Hematopoietic multipotent progenitor cell (in vitro differentiated cells): ENCODE data around the gene LGI1. TPM values are rescaled to one million over a fixed set of nuclear protein-coding genes. Genes with fewer than 3 reads are reported as not detected.
A peak's percentile ranks its signal among the peaks of the same experiment; 100 is the strongest.
"Not testable (repeated sequence)": the region's sequence is repeated elsewhere in the genome, so short reads cannot be mapped to it uniquely, and the experiment has no call there.

Experiments
- DNase-seq, 3 donors: peaks; one replicate each; pipeline ENCODE4 v3.0.0-alpha.2; 2011 to 2015; ENCODE audit warnings: low read depth in 2 of 3, low spot score in 2 of 3
- total RNA-seq: library from RNA; depleted of rRNA; stranded (reverse); fragments of >200 nt; gene quantifications from one replicate; pipeline ENCODE4 v1.2.3, GENCODE V29; 2012

LGI1 gene
- total RNA-seq, 1 donor, result not detected

- no peak for DNase-seq
Measured at GRCh38 chr10:93804200-93804599, 46.5 kb downstream of the LGI1 start.

DNA sequence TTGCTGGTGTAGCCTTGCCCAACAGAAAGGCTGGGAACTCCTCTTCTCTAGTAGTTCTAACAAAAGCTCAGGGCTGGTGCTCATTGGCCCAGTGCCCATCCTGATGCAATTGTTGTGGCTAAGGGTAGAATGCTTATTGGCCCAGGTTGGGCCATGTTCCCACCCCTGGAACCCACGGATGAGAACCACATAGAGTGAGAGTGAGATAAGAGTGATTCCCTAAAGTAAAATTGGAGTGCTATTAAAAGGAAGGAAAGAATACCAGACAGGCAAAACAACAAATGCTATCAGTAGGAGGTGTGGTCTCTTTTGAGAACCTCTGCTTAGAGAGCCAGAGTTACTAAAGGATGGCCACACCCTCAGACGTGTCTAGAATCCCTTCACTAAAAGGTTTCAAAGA lies 49.2 kb downstream of the LGI1 start:
- DNase-seq, result no peak

DNA sequence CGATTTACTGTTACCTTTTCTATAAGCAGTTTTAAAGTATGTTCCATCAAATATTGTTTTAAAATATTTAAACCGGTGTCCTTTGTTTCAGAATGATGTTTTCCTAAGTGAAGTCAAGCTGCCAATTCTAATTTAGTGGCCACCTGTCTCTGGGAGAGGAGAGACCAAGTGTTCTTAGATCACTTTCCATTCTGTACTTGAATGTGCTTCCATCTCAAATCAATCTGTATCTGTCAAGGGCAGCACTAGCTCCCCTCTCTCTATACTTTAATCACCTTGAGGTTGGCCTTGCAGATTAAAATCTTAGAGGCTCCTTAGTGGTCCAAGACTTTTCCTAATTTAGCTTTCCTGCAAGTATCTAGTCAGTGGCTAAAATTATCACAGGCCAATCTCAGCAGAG lies 49.6 kb downstream of the LGI1 start:
- no peak for DNase-seq

- DNase-seq, result no peak
Measured at GRCh38 chr10:93812659-93813338, 55.1 kb downstream of the LGI1 start.

DNA sequence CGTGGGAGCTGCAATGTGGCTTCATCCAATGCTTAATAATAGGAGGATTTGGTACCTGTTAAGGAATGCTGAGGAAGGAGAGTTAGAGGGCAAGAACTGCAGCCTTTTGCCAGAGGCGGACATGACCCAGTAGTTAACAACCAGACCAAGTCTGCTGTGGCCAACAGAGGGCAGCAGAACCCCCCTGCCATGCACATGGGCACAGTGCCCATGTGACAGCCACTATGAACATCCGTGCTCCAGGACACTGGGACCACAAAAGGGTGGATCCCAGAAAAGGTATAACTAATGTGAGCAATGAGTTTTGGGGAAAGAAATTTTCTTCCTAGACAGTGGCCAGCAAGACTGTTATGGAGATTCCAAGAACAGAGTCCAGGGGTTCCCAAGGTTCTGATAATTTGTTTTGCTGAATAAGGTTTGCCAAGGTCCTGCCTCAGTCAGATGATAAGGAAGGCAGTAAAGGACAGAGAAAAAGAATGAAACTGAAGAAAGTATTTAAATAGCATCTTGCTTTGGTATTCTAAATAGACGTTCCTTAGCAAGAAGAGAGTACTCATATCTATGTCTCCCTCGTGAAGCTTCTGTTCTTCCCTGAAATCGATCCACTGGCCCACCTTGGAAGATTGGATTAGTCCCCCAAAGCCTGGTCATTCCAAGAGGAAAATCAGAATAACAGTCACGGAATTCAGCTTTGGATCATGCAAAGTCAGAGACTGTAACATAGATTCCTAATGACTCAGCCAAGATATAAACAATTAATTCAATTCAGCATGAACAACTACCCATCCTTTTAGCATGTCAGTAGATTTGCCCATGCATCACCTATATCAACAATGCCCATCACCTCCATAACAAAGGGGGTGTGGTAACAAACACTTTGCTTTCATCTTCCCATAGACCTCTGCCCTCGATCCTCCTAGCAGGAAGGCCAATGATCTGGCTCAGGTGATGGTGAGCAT lies 56.0 kb downstream of the LGI1 start:
- peak in 2 of 3 donors; percentile 50 to 68 for DNase-seq

DNA sequence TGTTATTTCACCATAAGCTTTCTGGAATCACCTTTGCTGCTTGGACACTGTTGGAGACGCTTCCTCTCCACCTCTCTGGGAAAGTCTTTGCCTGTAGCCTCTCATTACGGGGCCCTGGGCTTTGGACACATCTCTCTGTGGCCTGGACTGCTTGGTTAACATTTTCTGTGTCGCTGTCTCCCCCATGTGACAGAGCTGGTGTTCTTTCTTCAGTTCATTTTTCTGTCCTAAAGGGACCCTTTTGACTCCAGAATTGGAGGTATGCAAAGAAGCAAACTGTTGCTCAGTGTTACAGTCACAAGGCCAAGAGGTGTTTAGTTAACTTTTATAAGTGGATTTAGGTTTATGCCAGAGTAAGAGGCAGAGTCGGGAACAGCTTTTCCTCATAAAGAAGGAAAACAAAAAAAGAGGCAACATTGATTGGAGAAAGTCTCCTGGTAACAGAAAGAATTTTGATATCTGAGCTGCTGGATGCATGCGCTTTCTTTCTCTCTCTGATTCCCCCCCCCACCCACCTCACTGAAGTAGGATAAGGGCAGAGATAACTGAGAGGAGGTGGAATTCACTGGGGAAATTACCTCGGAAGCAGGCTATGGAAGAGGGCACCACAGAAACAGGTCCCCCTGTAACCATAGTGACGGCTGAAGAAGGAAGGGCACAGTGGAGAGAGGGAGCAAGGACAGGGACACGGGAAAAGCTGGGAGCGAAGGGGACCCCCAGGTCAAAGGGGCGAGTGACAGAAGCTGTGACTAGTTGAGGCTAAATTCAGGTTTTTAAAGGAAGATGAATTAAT lies 57.8 kb downstream of the LGI1 start:
- no peak for DNase-seq

GRCh38 chr10:93816123-93816747 lies 58.5 kb downstream of the LGI1 start:
- peak in 2 of 3 donors; percentile 44 to 65 for DNase-seq

DNA sequence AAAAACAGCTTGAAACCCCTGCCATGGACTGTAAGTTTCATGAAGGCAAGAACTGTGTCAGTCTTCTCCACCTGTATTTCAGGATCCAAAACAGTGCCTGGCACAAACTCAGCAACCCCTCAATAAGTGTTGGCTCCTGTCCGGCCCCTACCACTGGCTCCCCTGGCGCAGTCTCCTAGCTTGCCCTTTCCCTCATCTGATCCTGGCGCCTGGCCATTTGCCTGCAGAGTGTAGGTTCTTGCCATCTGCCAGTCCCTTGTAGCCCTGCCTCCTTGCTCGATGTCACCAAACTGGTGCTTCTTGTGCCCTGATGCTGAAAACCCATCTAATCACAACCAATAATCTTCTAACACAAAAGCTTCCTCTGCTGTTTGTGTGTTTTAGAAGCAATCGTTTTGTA lies 60.4 kb downstream of the LGI1 start:
- DNase-seq, result no peak

- DNase-seq, result no peak
Measured at GRCh38 chr10:93819520-93819919, 61.8 kb downstream of the LGI1 start.

GRCh38 chr10:93820434-93820833 lies 62.7 kb downstream of the LGI1 start:
- no peak for DNase-seq

- DNase-seq, result peak in 2 of 3 donors; percentile 41 to 74
Measured at GRCh38 chr10:93821051-93821772, 63.5 kb downstream of the LGI1 start.

- no peak for DNase-seq
Measured at GRCh38 chr10:93826355-93826754, 68.6 kb downstream of the LGI1 start.

DNA sequence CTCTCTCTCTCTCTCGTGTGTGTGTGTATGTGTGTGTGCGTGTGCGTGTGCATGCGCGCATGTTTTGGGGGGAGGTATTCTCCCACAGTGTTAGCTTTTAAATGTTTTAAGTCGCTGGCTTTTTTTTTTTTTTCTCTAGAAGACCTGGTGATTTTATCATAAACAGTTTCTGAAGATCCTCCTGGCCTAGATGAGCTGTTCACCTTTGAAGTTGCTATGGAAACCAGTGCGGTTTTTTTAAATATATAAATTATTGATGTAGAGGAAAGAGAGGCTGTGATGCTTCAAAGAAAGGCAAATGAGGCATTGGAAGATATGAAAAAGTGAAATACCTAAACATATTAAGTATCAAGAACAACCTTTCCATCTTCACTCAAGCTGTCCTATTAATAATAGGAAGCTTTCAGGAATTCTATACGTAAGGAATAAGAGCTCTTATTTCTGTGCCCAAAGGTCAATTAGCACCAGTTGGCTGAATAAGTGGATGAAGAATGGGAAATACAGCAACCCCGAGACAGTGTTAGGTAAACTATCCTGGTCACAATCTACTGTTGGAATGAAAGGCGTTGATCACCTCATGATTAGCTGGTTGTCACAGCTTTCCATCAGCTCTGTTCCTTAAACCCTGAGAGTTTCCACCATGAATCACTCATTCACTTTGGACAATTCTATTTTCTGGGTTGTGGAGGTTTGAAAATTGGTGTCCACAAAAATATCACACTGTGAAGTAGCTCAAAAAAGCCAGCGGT lies 69.5 kb downstream of the LGI1 start:
- no peak for DNase-seq

DNA sequence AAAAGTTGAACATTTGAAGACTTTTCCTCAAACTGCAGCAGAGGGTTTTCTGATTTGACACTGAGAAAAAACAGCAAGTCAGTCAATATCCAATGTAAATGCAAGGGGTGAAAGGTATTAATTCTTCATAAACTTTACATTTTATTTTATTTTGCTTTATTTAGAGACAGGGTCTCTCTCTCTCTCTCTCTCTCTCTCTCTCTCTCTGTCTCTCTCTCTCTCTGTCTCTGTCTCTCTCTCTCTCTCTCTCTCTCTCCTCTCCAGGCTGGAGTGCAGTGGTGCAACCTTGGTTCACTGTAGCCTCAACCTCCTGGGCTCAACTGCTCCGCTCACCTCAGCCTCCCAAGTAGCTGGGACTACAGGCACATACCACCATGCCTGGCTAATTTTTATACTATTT lies 73.3 kb downstream of the LGI1 start:
- DNase-seq, result not testable (repeated sequence)

DNA sequence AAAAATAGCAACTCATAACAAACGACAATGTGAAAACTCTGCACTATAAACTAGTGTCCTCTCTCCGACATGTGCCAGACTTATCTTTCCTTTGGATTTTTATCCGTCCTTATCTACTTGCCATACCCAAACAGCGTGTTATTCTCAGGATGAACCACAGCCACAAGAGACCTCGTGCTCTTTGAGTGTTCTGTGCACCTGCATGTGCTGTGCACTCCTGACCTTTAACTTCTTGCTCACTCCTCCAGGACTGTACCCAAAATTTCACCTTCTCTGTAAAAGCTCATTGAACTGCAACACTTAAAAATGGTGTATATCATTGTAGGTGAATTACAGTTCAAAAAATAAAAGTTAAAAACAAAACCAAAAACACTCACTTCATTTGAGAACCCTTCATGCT lies 78.0 kb downstream of the LGI1 start:
- DNase-seq, result no peak

- no peak for DNase-seq
Measured at GRCh38 chr10:93837822-93838221, 80.1 kb downstream of the LGI1 start.

DNA sequence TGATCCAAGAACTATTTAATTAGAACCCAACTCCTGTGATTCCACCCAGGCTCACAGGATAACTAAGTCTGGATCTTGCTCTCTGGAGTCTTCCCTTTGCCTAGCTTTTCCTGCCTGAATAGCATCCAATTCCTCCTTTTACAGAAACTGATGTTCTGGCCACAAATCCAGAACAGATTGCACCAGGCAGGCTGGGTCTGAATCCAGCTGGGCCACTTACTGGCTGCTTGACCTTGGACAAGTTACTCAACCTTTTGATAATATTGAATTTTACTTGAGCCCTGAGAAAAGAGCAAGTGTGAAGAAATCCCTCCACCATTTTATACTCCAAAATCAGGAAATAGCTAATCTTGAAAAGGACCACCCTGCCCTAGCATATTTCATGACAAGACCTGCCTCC lies 80.5 kb downstream of the LGI1 start:
- no peak for DNase-seq

DNA sequence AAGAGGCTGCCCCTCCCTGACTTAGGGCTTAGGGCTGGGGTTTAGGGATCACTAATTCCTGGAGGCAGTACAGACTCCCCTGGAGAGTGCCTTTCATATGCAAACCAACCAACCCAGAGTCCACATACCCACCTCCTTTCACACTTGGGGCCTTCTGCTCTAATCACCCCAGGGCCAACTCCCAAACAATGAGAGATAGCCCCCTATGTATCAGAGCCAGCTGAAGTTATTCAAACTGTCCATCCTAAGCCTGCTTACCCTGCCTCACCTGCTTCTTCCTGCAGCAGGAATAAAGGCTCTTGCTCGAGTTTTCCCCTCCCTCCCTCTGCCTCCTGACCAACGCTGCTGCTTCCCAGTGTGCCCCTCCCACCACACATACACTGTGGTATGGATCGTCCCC lies 84.2 kb downstream of the LGI1 start:
- no peak for DNase-seq

- no peak for DNase-seq
Measured at GRCh38 chr10:93844979-93845626, 87.4 kb downstream of the LGI1 start.
